SU-DHL-6 (cell line): ENCODE results near the gene KSR1.

Experiments used
- CTCF ChIP-seq: fragments of 200-600 bp; sonication (generic); IDR thresholded peaks from one replicate; pipeline ENCODE4 v1.5.1; 2017; ENCODE audit warnings: antibody characterized with exemption, mild to moderate bottlenecking, low read length, moderate library complexity; ENCODE audit not compliant: insufficient read depth, poor library complexity, severe bottlenecking
- EZH2phosphoT487 ChIP-seq: fragments of 200-600 bp; sonication (generic), shearing (Covaris generic); conservative IDR thresholded peaks from 2 replicates; pipeline ENCODE4 v1.6.1; 2018; ENCODE audit warnings: mild to moderate bottlenecking, antibody characterized with exemption, low read length, moderate library complexity, mixed read lengths

- no peak for TF ChIP-seq CTCF
- TF ChIP-seq EZH2phosphoT487: no peak
Observed at GRCh38 chr17:27581016-27581415, 124.8 kb downstream of the KSR1 start.
